SK-N-DZ (cell line): ENCODE data around the gene CCDC183.
"Not testable (repeated sequence)": the region's sequence is repeated elsewhere in the genome, so short reads cannot be mapped to it uniquely, and the experiment has no call there.

Source experiments
- DNase-seq: peaks from one replicate; pipeline ENCODE4 v3.0.0-alpha.2; 2015; ENCODE audit warnings: low spot score

The CCDC183 gene

GRCh38 chr9:136838314-136839228 lies 42.4 kb downstream of the CCDC183 start:
- no peak for DNase-seq

DNA sequence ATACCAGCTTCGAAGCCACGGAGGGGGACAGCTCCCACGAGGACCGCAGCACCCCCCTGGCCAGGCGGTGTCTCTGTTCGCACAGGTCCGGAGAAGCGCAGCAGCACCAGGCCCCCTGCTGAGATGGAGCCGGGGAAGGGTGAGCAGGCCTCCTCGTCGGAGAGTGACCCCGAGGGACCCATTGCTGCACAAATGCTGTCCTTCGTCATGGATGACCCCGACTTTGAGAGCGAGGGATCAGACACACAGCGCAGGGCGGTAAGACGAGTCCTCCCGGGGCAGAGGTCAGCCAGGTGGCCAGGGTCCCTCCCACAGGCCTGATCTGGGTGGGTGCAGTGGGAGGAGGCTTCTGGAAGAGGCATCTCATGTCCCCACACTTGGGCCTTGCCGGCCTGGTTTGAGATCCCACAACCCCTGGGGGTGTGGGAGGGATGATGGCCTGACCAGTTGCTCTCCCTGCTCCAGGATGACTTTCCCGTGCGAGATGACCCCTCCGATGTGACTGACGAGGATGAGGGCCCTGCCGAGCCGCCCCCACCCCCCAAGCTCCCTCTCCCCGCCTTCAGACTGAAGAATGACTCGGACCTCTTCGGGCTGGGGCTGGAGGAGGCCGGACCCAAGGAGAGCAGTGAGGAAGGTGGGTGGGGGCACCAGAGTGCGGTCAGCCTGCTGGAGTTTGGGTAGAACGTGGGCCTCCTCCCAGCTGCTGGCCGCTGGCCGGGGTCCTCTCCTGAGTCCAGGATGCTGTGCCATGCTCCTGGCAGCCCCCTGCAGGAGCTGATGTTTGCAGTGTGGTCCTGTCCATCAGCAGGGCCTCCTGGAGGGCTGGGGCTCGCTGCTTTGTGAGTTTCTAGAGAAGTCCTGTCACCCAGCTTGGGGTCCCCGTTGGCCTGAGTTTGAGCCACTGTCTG lies 43.3 kb downstream of the CCDC183 start:
- no peak for DNase-seq

DNA sequence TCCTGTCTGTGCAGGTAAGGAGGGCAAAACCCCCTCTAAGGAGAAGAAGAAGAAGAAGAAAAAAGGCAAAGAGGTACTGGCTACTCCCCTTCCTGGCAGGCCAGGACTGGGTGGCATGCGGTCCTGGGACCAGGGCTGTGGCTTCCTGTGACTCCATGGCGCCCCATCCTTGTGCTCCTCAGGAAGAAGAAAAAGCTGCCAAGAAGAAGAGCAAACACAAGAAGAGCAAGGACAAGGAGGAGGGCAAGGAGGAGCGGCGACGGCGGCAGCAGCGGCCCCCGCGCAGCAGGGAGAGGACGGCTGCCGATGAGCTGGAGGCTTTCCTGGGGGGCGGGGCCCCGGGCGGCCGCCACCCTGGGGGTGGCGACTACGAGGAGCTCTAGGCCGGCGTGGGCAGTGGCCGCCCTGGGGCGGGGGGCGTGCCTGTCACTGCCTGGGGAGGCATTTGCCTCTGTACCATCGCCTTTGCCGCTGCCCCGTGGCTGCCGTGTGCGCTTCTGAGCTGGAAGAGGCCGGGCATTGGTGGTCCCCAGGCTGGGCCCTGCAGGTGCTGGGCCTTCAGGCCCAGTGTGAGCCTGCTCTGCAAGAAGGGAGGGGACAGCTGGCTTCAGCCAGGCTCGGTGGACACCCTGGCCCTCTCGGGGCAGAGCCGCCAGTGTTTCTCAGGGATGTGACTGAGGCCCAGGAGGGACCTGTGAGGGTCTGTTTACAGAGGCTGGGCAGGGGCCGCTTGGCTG lies 44.2 kb downstream of the CCDC183 start:
- no peak for DNase-seq

DNA sequence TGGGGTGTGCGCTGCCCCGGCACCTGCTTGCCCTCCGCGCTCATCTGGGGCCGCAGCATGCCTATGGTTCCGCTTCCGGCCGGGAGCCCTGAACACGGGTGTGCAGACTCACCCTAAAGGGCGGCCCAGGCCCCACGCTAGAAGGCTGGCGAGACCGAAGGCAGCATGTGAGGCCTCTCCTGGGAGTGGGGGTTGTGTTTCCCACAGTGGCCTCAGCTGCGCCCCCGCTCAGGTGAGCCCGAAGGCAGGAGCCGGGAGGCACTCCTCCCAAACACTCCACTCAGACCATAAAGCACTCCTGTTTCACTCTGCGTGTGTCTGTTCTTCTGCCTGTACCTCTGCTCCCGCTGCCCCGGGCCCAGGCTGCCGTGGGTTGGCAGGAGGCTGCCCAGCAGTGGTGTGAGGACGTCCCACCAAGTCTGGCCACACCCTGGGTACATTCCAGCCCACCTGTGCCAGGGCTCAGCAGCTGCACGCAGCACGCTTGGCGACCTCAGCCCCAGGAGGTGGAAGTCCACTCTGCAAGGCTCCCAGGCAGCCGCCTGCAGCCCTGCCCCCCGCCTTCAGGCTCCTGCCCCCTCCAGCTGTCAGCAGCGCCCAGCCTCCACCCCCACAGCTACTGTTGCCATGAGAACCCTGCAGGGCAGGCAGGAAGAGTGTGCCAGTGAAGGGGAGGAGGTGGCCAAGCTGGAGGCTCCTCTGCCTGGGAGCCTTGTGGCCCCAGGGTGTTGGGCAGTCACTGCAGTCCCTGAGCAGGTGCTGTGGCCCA lies 44.9 kb downstream of the CCDC183 start:
- peak; percentile 65 for DNase-seq

- not testable (repeated sequence) for DNase-seq
Observed at GRCh38 chr9:136841646-136842379, 45.7 kb downstream of the CCDC183 start.

GRCh38 chr9:136842380-136842948 lies 46.3 kb downstream of the CCDC183 start, which contains the start of gene AJM1:
Gene AJM1, plus strand, starts transcription at chr9:136842478. Its CDS starts 1,937 bp downstream, at chr9:136844415.
- peak; percentile 86 for DNase-seq

DNA sequence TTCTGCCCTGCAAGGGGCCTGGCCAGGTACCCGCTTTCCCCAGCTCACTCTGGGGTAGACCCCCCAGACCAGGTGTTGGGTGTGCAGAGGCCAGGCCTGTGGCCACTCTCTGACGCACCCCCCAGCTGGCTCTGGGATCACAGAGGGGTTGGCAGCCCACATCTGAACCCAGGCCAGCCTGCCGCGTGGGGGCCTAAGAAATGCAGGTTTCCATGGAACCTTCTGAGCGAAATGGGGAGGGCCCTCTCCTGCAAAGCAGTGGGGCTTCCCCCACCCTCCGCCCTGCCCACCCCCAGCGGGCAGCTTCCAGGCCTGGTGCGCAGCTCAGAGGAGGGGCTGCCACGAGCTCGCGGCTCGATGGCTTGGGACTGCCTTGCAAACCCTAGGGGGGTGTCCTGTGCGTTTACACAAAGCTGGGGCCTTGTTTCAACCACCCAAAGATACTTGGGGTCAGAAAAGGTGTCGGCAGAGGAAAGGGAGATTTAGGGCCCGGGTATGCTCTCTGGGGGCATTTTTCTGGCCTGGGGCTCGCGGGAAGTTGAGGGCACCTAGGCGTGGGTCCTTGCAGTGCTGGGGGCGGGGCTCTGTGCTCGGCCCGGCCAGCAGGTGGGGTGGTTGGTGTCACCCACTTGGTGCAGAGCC lies 47.1 kb downstream of the CCDC183 start:
- DNase-seq, result not testable (repeated sequence)

GRCh38 chr9:136843801-136844740 lies 47.9 kb downstream of the CCDC183 start:
- DNase-seq, result not testable (repeated sequence)

GRCh38 chr9:136844761-136845464 lies 48.8 kb downstream of the CCDC183 start:
- no peak for DNase-seq

DNA sequence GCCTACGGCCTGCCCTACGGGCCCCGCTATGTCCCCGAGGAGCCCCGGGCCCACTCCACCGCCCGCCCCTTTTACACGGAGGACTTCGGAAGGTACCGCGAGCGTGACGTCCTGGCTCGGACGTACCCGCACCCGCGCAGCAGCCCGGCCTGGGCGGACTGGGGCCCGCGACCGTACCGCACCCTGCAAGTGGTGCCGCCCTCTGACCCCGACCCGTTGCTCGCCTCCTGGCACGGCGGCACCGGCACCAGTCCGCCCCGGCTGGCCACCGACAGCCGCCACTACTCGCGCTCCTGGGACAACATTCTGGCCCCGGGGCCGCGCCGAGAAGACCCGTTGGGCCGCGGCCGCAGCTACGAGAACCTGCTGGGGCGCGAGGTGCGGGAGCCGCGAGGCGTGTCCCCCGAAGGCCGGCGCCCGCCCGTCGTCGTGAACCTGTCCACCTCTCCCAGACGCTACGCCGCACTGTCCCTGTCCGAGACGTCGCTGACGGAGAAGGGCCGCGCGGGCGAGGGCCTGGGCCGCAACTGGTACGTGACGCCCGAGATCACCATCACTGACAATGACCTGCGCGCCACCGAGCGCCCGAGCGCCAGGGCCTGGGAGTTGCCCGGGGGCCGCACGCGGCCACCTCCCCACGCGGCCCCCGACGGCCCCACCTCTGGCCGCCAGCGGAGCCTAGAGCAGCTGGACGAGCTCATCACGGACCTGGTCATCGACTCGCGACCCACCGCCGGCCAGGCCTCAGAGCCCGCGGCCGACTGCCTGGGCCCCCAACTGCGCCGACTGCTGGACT lies 49.5 kb downstream of the CCDC183 start:
- DNase-seq, result no peak

GRCh38 chr9:136846376-136847087 lies 50.4 kb downstream of the CCDC183 start:
- no peak for DNase-seq

GRCh38 chr9:136847088-136847825 lies 51.1 kb downstream of the CCDC183 start:
- peak; percentile 55 for DNase-seq

GRCh38 chr9:136847826-136848392 lies 51.8 kb downstream of the CCDC183 start:
- DNase-seq, result peak; percentile 85

GRCh38 chr9:136848393-136849037 lies 52.4 kb downstream of the CCDC183 start:
- no peak for DNase-seq
